Left colon (tissue), 2 donors: Measurements from ENCODE around the gene SPON1. TPM values are rescaled to one million over a fixed set of nuclear protein-coding genes. Genes with fewer than 3 reads are reported as not detected.

Source experiments
- ATAC-seq: fragments of 200-7000 bp; cut with Tn5 transposase; one replicate; pipeline ENCODE4 v1.9.1; 2020; ENCODE audit warnings: mild to moderate bottlenecking, moderate library complexity
- DNase-seq, 2 donors: peaks; one replicate each; pipeline ENCODE4 v3.0.0-alpha.2; 2020
- intact Hi-C, 2 donors: fragments of 100-400 bp; cut with DNase I in 1 of 2; cut with micrococcal nuclease in 1 of 2; formaldehyde crosslinking; loops; one replicate each; pipeline versions ENCODE4 v1.11.2 to v1.14.0; 2022; cut with DNase I, micrococcal nuclease
- total RNA-seq, 2 donors: library from RNA; stranded (reverse); fragmentation: NEBNext Ultra II Directional; extraction: Animal tissue kit (Norgen Biotek cat#: 25700); gene quantifications; one replicate each; pipeline ENCODE4 v1.2.1, GENCODE V29; 2021
- donor health status: DM: no; HTN: no; CAD: no.
- donor health status: DM: yes; HTN: yes; CAD: no.

The SPON1 gene
- total RNA-seq, 2 donors from 2014 or later = 86.7 to 87.0 TPM

- DNase-seq (no peak), ATAC-seq (no peak)
- intact Hi-C loops = no loop called here
Measured at GRCh38 chr11:14312736-14313438, 350.4 kb downstream of the SPON1 start.

GRCh38 chr11:14314127-14314526 is 351.6 kb downstream of the SPON1 start:
- ATAC-seq = no peak
- no peak for DNase-seq
- intact Hi-C loops = no loop called here

GRCh38 chr11:14315130-14315529 is 352.6 kb downstream of the SPON1 start:
- intact Hi-C loops = no loop called here
- ATAC-seq (no peak), DNase-seq (no peak)
